RCC 7860 (cell line): ENCODE measurements around the gene NOL7.

Source experiments
- DNase-seq: peaks from one replicate; pipeline ENCODE4 v3.0.0-alpha.2; 2015; ENCODE audit warnings: low spot score
- FAIRE-seq: peaks from 2 replicates; lab custom pipeline; 2012; peaks lifted over from hg19 to GRCh38; lab: Jason Lieb, UNC

NOL7 gene

DNA sequence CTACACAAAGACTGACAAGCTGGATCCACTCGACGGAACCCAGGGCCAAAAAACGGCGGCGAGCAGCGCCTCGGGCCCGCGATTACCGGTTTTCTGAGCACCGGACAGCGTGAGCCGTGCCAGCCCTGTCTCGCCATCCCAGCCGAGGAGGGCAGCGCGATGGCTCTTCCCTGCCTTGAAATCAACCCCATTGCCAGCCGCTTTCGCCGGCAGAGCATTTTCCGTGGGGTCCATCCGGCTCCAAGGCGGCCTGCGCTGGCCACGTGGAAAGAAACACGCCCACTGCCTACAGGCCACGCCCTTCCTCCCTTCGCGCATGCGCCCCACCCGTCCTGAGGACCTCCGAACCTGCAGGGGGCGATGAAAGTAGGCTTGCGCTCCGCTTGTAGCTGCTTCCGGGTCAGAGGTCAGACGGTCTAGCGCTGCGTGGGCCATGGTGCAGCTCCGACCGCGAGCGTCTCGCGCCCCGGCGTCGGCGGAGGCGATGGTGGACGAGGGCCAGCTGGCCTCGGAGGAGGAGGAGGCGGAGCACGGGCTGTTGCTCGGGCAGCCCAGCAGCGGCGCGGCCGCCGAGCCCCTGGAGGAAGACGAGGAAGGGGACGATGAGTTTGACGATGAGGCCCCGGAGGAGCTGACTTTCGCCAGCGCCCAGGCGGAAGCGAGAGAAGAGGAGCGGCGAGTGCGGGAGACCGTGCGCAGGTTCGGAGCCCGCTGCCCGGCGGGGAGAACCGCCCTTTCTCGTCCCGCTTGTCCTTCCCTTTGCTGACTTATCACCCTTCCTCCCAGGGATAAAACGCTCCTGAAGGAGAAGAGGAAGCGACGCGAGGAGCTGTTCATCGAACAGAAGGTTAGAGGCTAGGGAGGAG is at the start of gene NOL7:
Gene NOL7 (plus strand): TSS at position 410 of the 866 bp plus-strand sequence. CDS start 24 bp downstream, at position 434.
- FAIRE-seq = peak; percentile 30
- DNase-seq = peak; percentile 94

DNA sequence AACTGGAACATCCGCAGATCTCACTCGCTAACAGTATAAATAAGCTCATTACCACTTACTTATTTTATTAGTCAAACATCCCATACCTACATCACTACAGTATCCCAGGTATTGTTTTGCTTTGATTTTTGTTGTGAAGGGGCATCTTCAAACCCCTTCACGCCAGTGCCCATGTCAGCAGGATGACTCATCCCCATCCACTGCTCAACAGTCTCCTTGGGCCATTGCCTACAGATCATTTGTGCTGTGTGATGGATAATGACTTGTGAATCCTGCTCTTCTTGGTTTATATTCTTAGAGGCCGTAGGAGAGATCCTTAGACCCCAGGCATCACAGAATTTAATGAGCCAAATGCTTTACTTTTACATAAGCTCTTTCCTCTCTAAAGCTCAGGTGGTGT is 49.2 kb upstream of the NOL7 start:
- FAIRE-seq (no peak), DNase-seq (no peak)

- DNase-seq (no peak), FAIRE-seq (no peak)
Observed at GRCh38 chr6:13566500-13566899, 48.6 kb upstream of the NOL7 start.

DNA sequence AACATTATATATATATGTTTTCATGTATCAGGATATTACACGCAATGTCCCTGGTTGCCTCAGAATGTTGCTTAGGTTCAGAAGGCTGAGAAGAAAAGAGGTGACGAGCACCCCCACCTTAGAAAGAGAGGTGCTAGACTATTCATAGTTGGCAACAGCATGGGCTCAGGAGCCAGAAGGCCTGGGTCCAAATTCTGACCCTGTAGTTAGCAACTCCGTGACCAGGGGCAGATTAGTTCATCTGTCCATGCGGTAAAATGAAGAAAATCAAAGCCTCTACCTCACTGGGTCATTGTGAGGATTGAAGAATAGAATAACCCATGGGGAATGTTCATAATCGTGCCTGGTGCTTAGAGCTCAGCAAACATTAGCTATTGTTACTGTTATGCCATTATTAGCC is 46.2 kb upstream of the NOL7 start:
- FAIRE-seq = no peak
- DNase-seq = no peak

DNA sequence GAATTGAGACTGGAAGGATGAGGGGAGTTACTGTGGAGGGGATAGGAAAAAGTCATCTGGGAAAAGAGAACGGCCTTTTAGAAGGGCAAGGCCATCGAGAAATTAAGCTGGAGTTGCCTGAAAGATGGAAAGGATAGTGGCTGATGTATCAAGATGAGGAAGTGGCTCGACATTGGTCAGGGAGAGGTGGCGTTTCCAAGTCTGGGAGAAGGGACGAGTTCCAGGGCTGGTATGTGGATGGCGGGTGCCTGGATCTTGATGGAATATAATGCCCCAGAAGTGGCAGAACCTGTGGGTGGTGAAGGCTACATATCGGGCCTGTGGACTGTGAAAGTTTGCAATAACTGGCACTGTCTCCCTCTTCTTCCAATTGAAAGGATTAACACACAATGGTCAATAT is 42.9 kb upstream of the NOL7 start:
- FAIRE-seq = no peak

GRCh38 chr6:13572951-13573654 is 42.0 kb upstream of the NOL7 start:
- DNase-seq = no peak
- no peak for FAIRE-seq

More for the DNA sequence above, 42.9 kb upstream of the NOL7 start:
- no peak for DNase-seq

GRCh38 chr6:13573669-13574110 is 41.4 kb upstream of the NOL7 start:
- FAIRE-seq = no peak
- peak; percentile 5 for DNase-seq

DNA sequence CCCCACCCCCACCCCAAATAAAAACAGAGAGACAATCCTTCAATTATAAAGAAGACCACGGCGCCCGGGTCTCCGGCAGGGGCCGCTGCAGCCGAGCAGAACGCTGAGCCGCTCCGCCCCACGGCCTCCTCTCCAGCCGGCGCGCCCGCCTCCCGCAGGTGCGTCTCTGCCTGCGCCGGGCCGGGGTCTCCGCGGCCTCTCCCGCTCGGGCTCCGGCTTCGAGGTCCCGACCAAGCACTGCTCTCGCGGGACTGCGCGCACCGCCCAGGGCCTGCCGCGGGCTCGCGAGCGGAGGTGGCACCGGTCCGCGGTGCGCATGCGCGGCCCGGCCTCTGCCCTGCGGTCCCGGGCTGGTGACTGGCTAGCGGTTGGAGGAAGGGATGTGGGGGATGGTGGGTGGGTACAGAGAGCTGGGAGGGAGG is 41.0 kb upstream of the NOL7 start:
- FAIRE-seq = no peak
- DNase-seq = peak; percentile 81

DNA sequence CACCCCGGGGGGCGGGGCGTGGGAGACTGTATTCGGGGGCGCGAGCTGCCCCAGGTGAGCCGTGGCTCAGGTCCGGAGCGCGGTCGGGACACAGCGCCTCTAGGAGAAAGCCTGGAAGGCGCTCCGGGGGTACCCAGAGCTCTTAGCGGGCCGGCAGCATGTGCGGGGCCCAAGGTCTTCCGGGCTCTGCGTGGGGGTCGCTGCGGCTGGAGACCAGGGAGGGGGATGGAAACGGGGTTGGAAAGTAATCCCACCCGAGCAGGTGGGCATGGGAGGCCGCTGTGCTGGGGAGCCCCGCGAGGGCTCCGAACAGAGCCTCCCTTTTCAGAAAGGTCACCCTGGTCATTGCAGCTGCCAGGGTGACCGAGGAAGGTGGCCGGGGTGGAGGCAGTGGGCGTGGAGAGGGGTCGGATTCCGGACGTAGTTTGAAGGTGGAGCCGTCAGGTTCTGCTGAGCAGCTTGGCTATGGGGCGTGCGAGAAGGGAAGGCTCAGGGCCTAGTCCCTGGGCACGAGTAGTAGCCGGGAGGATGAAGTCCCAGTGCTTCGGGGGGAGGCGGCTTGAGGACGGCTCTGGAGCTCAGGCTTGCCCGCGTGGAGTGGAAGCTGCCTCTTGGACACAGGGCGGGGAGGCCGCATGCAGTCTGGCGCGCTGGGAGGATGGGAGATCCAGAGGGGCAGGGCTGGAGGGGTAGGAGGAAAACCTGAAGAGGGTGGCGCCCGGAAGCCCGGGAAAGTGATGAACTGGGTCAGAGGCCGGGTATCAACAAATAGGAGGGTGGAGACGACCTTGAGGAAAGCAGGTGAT is 40.4 kb upstream of the NOL7 start, which contains the start of gene SIRT5:
Gene SIRT5 (plus strand): TSS at position 31 of the 806 bp plus-strand sequence. CDS start 9,510 bp downstream, outside the sequence.
- DNase-seq = peak; percentile 80
- peak; percentile 71 for FAIRE-seq

DNA sequence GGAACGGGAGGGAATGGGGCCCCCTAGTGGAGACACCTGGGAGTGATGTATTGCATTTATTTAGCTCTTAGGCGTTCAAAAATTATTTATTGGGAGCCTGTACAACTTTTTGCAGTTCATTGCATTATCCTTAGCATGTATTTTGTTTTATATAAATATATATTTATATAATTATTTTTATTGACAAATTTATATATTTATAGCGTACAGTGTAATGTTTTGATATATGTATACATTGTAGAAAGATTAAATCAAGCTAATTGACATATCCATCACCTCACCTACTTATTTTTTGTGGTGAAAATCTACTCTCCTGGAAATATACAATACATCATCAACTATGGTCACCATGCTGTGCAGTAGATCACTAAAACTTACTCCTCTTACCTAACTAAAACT is 39.8 kb upstream of the NOL7 start:
- FAIRE-seq = no peak
- no peak for DNase-seq

DNA sequence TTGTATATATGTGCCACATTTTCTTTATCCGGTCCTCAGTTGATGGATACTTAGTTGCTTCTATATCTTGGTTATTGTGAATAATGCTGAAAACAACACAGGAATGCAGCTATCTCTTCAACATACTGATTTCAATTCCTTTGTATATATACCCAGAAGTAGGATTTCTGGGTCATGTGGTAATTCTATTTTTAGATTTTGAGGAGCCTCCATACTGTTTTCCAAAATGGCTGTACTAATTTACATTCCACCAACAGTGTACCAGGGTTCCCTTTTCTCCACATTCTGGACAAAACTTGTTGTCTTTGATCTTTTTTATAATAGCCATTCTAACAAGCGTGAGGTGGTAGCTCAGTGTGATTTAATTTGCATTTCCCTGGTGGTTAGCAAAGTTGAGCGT is 39.1 kb upstream of the NOL7 start:
- DNase-seq (no peak), FAIRE-seq (no peak)

GRCh38 chr6:13577926-13578325 is 37.2 kb upstream of the NOL7 start:
- FAIRE-seq = no peak
- no peak for DNase-seq

- no peak for FAIRE-seq
- DNase-seq = no peak
Observed at GRCh38 chr6:13579911-13580310, 35.2 kb upstream of the NOL7 start.

DNA sequence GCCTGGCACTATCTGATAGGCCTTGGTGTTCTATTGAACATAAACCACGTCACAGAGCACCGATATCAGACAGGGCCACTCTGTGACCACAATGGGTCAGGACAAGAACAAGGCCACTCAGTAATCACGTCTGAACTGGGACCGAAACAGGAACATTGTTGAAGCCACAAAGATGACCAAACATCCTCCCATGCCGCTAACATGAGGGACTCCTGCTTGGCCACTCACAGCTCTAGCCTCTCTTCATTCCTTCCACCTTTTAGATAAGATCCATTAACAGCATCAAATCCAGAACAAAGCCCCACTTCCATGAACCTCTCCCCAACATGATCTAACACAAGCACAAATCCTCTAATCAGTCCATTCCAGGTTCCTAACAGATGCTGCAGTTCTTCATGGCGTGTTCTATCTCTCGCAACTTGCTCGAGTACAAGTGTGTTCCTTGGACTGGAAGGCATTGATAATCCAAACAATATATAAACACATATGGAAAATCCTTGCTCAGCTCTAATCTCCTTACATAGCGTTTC is 33.4 kb upstream of the NOL7 start:
- FAIRE-seq = no peak
- no peak for DNase-seq

DNA sequence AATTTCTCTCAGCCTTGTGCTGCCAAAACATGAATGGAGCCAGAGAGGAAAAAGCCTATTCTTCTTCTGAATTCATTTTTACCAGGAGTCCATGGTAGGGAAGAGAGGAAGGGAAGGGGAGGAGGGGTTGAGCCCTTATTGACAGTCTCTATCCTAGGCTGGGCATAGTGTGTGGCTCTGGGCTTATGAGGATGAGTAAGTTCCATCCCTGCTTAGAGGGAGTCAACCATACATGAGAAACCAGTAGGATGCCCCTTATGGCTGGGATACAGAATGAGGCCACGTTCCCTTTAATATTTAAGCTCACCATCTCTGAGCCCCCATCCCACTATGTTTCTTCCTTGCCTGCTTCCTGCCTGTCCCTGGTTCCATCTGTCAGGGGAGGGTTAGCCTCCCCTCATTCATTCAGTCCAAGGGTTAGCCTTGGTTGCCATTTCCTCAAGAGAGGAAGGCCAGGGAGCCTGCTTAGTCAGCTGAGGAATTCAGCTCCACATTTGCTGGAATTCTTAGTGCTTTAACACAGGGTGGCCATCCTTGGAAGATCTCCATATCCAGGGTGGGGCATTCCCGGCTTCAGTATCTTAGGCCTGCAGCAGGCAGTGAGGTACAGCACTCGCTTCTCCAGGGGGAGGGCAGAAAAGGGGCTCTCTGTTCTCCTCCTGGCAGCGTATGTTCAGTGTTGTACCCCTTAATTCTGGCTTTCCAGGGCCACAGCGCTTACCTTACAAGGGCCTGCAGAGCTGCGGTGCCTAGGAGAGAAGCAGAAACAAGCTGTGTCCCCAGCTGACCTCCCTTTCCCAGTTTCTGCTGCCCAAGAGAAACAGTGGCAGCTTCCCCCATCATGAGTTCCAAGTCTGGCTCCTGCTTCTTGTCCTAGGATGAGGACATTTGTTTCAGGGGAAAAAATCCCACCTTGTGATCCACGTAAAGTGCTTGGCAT is 28.3 kb upstream of the NOL7 start:
- FAIRE-seq (no peak), DNase-seq (no peak)

- no peak for FAIRE-seq
Observed at GRCh38 chr6:13589801-13590200, 25.3 kb upstream of the NOL7 start.

DNA sequence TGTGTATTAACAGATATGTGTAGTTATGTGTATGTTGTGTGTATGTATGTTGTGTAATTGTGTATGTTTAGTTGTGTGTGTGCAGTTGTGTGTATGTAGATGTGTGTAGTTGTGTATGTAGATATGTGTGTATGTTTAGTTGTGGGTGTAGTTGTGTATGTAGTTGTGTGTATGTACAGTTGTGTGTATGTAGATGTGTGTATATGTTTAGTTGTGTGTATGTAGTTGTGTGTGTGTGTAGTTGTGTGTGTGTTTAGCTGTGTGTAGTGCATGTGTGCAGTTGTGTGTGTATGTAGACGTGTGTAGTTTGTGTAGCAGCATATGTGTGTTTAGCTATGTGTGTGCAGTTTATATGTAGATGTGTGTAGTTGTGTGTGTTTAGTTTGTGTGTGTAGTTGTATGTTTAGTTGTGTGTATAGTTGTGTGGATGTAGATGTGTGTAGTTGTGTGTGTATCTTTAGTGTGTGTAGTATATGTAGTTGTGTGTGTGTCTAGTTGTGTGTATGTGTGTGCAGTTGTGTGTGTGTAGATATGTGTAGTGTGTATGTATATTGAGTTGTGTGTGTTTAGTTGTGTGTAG is 24.5 kb upstream of the NOL7 start:
- no peak for FAIRE-seq
- no peak for DNase-seq

More at GRCh38 chr6:13589801-13590200, 25.3 kb upstream of the NOL7 start:
- DNase-seq = no peak

DNA sequence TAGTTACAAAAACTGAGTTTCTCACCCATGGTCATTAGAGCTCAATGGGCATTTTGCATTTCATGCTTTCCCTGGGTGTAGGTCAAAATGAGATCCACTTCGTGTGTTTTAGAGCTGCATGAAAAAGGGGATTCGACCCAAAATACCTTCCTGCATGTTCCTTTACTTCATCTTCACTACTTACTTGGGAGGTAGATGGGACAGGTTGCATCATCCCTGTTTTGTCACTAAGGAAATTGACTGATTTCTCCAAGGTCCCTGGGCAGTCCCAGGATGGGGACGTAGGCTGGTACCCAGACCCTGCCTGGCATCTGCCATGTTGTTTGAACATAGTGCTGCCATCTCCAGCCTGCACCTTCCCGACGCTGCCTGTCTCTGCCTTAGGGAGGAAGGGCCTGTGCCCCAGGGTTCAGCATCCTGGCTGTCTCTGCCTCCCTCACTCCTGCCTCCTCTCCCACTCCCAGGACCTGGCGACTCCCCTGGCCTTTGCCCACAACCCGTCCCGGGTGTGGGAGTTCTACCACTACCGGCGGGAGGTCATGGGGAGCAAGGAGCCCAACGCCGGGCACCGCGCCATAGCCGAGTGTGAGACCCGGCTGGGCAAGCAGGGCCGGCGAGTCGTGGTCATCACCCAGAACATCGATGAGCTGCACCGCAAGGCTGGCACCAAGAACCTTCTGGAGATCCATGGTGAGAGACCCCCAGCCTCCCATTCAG is 23.8 kb upstream of the NOL7 start:
- FAIRE-seq = no peak
- DNase-seq = no peak

DNA sequence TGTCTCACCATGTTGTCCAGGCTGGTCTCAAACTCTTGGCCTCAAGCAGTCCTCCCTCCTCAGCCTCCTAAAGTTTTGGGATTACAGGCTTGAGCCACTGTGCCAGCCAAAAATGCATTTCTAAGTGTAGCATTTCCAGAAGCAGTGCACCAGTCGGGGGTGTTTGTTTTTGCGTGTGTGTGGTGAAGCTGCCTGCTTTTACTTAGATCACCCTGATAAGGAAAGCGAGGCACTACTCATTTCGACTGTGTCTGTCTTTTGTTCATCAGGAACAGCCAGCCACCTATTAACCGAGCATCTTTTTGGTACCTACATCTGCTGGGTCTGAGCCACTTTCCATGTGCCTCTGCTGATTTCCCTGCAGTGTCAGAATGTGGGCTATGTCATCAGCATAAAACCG is 22.0 kb upstream of the NOL7 start:
- FAIRE-seq = no peak
- DNase-seq = no peak
